Measurements from ENCODE around the gene MAGI2.
"Not testable (repeated sequence)": the region's sequence is repeated elsewhere in the genome, so short reads cannot be mapped to it uniquely, and the experiment has no call there.

MAGI2 gene

DNA sequence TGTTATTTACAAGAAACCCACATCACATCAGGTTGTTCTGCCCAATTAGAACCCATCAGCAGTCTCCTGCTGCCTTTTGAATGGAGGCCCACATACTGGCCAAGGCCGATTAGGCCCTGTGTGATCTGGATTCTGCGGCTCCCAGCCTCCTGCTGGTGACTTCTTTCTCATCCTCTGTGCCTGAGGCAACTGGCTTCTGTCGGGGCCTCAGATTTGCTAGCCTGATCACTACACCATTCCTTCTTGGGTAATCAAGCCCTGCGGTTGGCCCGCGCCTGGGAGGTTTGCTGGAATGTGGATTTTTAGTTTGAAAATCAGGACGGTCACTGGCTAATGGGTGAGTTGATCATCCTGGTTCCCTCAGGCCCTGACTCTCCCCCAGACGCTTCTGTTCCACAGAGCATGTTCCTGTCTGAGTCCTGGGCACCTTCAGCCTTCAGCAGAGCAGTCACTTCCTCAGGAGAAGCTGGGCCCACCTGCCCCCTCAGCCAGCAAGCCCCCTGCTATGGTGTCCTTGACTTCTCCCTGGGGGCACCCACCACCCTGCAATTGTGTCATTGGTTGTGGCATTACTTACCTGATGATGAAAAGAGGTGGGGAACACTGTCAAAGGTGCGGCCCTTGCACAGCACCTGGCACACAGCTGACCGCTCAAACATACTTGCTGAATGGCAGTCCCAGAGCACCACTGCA is 1447.3 kb downstream of the MAGI2 start:
- CTCF ChIA-PET, result no interaction called here
- TF ChIP-seq, protein P1, sequence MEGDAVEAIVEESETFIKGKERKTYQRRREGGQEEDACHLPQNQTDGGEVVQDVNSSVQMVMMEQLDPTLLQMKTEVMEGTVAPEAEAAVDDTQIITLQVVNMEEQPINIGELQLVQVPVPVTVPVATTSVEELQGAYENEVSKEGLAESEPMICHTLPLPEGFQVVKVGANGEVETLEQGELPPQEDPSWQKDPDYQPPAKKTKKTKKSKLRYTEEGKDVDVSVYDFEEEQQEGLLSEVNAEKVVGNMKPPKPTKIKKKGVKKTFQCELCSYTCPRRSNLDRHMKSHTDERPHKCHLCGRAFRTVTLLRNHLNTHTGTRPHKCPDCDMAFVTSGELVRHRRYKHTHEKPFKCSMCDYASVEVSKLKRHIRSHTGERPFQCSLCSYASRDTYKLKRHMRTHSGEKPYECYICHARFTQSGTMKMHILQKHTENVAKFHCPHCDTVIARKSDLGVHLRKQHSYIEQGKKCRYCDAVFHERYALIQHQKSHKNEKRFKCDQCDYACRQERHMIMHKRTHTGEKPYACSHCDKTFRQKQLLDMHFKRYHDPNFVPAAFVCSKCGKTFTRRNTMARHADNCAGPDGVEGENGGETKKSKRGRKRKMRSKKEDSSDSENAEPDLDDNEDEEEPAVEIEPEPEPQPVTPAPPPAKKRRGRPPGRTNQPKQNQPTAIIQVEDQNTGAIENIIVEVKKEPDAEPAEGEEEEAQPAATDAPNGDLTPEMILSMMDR (IDR thresholded peaks at IDR 0.05; ENCODE audit: control extremely low read depth, extremely low read depth, low read depth, missing control alignments), result no peak
- no peak for DNase-seq (ENCODE audit: extremely low spot score)
- POLR2A ChIA-PET, result no interaction called here

DNA sequence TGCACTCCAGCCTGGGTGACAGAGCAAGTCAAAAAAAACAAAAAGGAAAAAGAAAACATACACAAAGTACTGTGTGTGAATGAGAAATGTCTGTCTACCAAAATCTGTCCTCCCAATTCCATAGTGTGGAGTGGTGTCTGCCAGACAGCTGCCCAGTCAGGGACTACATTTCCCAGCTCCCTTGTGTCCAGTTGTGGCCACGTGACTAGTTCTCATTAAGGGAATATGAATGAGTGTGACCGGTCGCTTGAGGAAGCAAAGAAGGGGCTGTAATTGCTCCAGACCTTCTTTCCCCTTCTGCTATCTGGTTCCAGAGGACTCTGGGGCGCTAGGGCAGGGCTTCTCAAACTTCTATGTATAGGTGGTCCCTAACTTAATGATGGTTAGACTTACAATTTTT is 1450.8 kb downstream of the MAGI2 start:
- CTCF ChIA-PET, result no interaction called here
- TF ChIP-seq, protein P1 (IDR thresholded peaks at IDR 0.05; ENCODE audit: control extremely low read depth, extremely low read depth, low read depth, missing control alignments), result no peak
- POLR2A ChIA-PET, result no interaction called here
- no peak for DNase-seq (ENCODE audit: extremely low spot score)

DNA sequence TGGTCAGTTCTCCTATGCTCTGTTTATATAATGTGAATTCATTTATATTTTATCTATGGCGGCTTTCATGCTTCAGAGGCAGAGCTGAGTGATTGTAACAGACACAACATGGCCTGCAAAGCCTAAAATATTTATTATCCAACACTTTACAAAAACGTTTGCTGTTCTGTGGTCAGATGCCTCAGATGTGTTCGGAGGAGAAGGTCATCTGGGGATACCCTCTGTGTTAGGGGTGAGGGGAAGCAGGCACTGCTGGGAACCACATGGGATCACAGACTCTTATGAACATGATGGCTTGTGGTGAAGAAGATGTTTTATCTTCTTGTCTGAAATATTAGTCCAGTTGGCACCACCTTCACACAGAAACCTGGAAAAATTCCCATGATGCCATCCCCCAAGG is 1451.4 kb downstream of the MAGI2 start:
- TF ChIP-seq, protein P1 (IDR thresholded peaks at IDR 0.05; ENCODE audit: control extremely low read depth, extremely low read depth, low read depth, missing control alignments), result no peak
- CTCF ChIA-PET, result no interaction called here
- no peak for DNase-seq (ENCODE audit: extremely low spot score)
- POLR2A ChIA-PET, result no interaction called here

DNA sequence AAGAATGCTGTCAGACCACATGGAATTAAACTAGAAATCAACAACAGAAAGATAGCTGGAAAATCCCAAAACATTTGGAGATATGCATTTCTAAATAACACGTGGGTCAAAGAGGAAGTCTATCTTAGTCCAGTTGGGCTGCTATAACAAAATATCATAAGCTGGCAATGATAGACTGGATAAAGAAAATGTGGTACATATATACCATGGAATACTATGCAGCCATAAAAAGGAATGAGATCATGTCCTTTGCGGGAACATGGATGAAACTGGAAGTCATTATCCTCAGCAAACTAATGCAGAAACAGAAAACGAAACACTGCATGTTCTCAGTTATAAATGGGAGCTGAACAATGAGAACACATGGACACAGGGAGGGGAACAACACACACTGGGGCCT is 1454.3 kb downstream of the MAGI2 start:
- CTCF ChIA-PET, result interaction anchor here (1.3 to 1.4 kb wide), 2 partner anchors 19 to 22 kb away, joined by 3 read pairs; no protein-coding TSS in a partner anchor
- DNase-seq (ENCODE audit: extremely low spot score); POLR2A ChIA-PET: not testable (repeated sequence)

DNA sequence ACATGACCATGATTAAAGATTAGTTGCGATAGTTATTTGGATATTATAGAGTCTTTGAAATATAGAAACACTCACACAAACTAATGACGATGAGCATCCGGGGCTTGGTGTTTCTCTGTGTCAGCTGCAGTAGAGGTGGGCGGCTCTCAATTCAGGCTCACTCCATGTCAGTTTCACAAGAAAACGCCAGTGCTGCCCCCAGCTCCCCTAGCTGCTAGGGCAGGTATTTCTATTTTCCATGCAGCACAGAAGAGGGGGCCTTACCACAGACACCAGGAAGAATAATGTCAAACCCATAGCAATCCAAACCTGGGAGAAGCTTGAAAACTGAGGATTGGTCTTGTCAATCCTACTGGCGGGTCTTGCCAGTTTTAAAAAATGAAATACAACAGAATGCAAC is 1457.8 kb downstream of the MAGI2 start:
- ChIA-PET POLR2A (no interaction called here), CTCF (interaction anchor here (2.1 kb wide), 1 partner anchor 22 kb away, joined by 5 read pairs; no protein-coding TSS in a partner anchor)
- DNase-seq (ENCODE audit: extremely low spot score), result no peak
- TF ChIP-seq, protein P1 (IDR thresholded peaks at IDR 0.05; ENCODE audit: control extremely low read depth, extremely low read depth, low read depth, missing control alignments), result no peak

DNA sequence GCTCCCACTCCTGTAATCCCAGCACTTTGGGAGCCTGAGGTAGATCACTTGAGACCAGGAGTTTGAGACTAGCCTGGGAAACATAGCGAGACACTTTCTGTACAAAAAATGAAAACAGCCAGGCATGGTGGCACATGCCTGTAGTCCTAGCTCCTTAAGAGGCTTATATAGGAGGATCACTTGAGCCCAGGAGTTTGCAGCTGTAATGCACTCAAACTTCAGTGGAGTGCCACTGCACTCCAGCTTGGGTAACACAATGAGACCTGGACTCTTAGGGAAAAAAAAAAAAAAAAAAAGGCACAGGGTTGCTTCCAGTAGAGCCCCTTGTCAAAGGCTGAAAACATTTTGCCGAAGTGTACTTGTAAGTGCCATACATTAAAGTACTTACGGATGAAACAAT is 1459.6 kb downstream of the MAGI2 start:
- TF ChIP-seq, protein P1 (IDR thresholded peaks at IDR 0.05; ENCODE audit: control extremely low read depth, extremely low read depth, low read depth, missing control alignments), result no peak
- CTCF ChIA-PET, result interaction anchor here (0.8 to 1.5 kb wide), 3 partner anchors 20 to 336 kb away, joined by 3 to 6 read pairs (median 3); no protein-coding TSS in a partner anchor
- POLR2A ChIA-PET, result no interaction called here

DNA sequence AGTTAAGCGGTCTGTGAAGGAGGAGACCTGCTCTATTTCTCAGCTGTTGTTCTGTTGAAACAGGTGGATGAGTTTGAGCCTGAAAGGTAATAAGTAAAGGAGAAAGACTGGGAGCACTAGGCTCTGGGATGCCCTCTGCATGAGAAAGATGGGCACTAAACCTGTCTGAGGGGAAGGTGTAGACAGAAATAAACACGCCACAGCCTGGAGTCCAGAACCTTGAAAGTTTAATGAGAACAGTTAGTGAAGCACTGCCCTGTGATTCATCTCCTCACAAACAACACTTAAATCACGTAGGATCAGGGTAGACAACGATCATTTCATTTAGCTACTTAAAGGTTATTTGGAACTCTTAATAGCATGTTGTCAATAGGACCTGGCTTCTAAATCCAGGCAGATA is 1461.8 kb downstream of the MAGI2 start:
- DNase-seq (ENCODE audit: extremely low spot score), result no peak
- ChIA-PET POLR2A (no interaction called here), CTCF (interaction anchor here (1.1 to 1.5 kb wide), 3 partner anchors 10 to 48 kb away, joined by 3 to 9 read pairs (median 3); no protein-coding TSS in a partner anchor)
- TF ChIP-seq, protein P1 (IDR thresholded peaks at IDR 0.05; ENCODE audit: control extremely low read depth, extremely low read depth, low read depth, missing control alignments), result no peak

More for the DNA sequence above, 1459.6 kb downstream of the MAGI2 start:
- DNase-seq (ENCODE audit: extremely low spot score), result no peak
